Left colon (tissue), 2 donors: ENCODE results near the gene SNCB. TPM values are rescaled to one million over a fixed set of nuclear protein-coding genes. Genes with fewer than 3 reads are reported as not detected.

Experiments used
- ATAC-seq: fragments of 200-7000 bp; cut with Tn5 transposase; one replicate; pipeline ENCODE4 v1.9.1; 2020; ENCODE audit warnings: mild to moderate bottlenecking, moderate library complexity
- DNase-seq, 2 donors: peaks; one replicate each; pipeline ENCODE4 v3.0.0-alpha.2; 2020
- intact Hi-C, 2 donors: fragments of 100-400 bp; cut with DNase I in 1 of 2; cut with micrococcal nuclease in 1 of 2; formaldehyde crosslinking; loops; one replicate each; pipeline versions ENCODE4 v1.11.2 to v1.14.0; 2022; cut with DNase I, micrococcal nuclease
- long read RNA-seq: library from polyadenylated mRNA; unstranded; transcript quantifications from one replicate; pipeline ENCODE4 v2.0.0, GENCODE V29; 2021
- total RNA-seq, 2 donors: library from RNA; stranded (reverse); fragmentation: NEBNext Ultra II Directional; extraction: Animal tissue kit (Norgen Biotek cat#: 25700); gene quantifications; one replicate each; pipeline ENCODE4 v1.2.1, GENCODE V29; 2021
- donor health status: DM: no; HTN: no; CAD: no.
- donor health status: DM: yes; HTN: yes; CAD: no.

Gene SNCB
- not detected for total RNA-seq
- long read RNA-seq: 0 reads

GRCh38 chr5:176629853-176630680 is at the start of gene SNCB, which contains the start of gene EIF4E1B:
TSS of gene SNCB (minus strand) at chr5:176630534. CDS start at chr5:176629654, 880 bp downstream.
TSS of gene EIF4E1B (plus strand) at chr5:176630675. CDS start at chr5:176642788, 12,113 bp downstream.
- DNase-seq (no peak), ATAC-seq (peak; percentile 38)
- intact Hi-C loops: no loop called here

GRCh38 chr5:176679365-176680225 is 49.3 kb upstream of the SNCB start:
- ATAC-seq: no peak
- intact Hi-C loops: no loop called here
- no peak for DNase-seq

- DNase-seq (no peak), ATAC-seq (no peak)
- intact Hi-C loops: no loop called here
Measured at GRCh38 chr5:176678584-176678983, 48.2 kb upstream of the SNCB start.

GRCh38 chr5:176677209-176677939 is 47.0 kb upstream of the SNCB start:
- intact Hi-C loops: no loop called here
- DNase-seq (no peak), ATAC-seq (no peak)

- intact Hi-C loops: no loop called here
- no peak for ATAC-seq
- DNase-seq: no peak
Measured at GRCh38 chr5:176676361-176676824, 46.1 kb upstream of the SNCB start.

- intact Hi-C loops: no loop called here
- no peak for DNase-seq
- ATAC-seq: peak; percentile 38
Measured at GRCh38 chr5:176675676-176676360, 45.5 kb upstream of the SNCB start.

- ATAC-seq: no peak
- no peak for DNase-seq
- intact Hi-C loops: no loop called here
Measured at GRCh38 chr5:176674799-176675198, 44.5 kb upstream of the SNCB start.

- DNase-seq: no peak
- no peak for ATAC-seq
- intact Hi-C loops: no loop called here
Measured at GRCh38 chr5:176673651-176674583, 43.6 kb upstream of the SNCB start.

- DNase-seq (no peak), ATAC-seq (no peak)
- intact Hi-C loops: no loop called here
Measured at GRCh38 chr5:176671890-176672747, 41.8 kb upstream of the SNCB start.

GRCh38 chr5:176671399-176671798 is 41.1 kb upstream of the SNCB start:
- no peak for DNase-seq
- intact Hi-C loops: no loop called here
- no peak for ATAC-seq

GRCh38 chr5:176670449-176670848 is 40.1 kb upstream of the SNCB start:
- intact Hi-C loops: no loop called here
- ATAC-seq: no peak
- DNase-seq: no peak

GRCh38 chr5:176667637-176668036 is 37.3 kb upstream of the SNCB start:
- DNase-seq (no peak), ATAC-seq (no peak)
- intact Hi-C loops: loop anchor here in 1 of 2 donors (10.0 kb wide), 1 partner anchor 287 kb away; no protein-coding TSS in a partner anchor

- intact Hi-C loops: loop anchor here in 1 of 2 donors (10.0 kb wide), 1 partner anchor 289 kb away; no protein-coding TSS in a partner anchor
- ATAC-seq (no peak), DNase-seq (no peak)
Measured at GRCh38 chr5:176665517-176665916, 35.2 kb upstream of the SNCB start.

- intact Hi-C loops: loop anchor here in 1 of 2 donors (10.0 kb wide), 1 partner anchor 290 kb away; no protein-coding TSS in a partner anchor
- no peak for ATAC-seq
Measured at GRCh38 chr5:176664886-176665285, 34.6 kb upstream of the SNCB start.

GRCh38 chr5:176664479-176664878 is 34.1 kb upstream of the SNCB start:
- intact Hi-C loops: loop anchor here in 1 of 2 donors (10.0 kb wide), 1 partner anchor 290 kb away; no protein-coding TSS in a partner anchor
- ATAC-seq: no peak

More at GRCh38 chr5:176664886-176665285, 34.6 kb upstream of the SNCB start:
- no peak for DNase-seq

GRCh38 chr5:176663566-176663965 is 33.2 kb upstream of the SNCB start:
- ATAC-seq: no peak
- no peak for DNase-seq
- intact Hi-C loops: loop anchor here in 1 of 2 donors (10.0 kb wide), 1 partner anchor 291 kb away; no protein-coding TSS in a partner anchor

More at GRCh38 chr5:176664479-176664878, 34.1 kb upstream of the SNCB start:
- no peak for DNase-seq
